Vagina (tissue), 2 donors: ENCODE measurements around the gene FAM53A. TPM values are rescaled to one million over a fixed set of nuclear protein-coding genes. Genes with fewer than 3 reads are reported as not detected.

Experiments used
- DNase-seq, 2 donors: peaks; one replicate each; pipeline ENCODE4 v3.0.0-alpha.2; 2017; ENCODE audit errors: extremely low spot score in 2 of 2
- H3K27ac ChIP-seq: fragments of 200-600 bp; sonication (generic); one replicate; pipeline ENCODE4 v1.5.1; 2019
- H3K27me3 ChIP-seq: fragments of 200-600 bp; sonication (generic); one replicate; pipeline ENCODE4 v1.5.1; 2019
- H3K36me3 ChIP-seq, 2 donors: fragments of 200-600 bp; sonication (generic); one replicate each; pipeline ENCODE4 v1.5.1; 2017 to 2019
- H3K4me1 ChIP-seq: fragments of 200-600 bp; sonication (generic); one replicate; pipeline ENCODE4 v1.5.1; 2019
- H3K4me3 ChIP-seq, 2 donors: fragments of 200-600 bp; sonication (generic); 1 replicate in 1 of 2; 2 replicates in 1 of 2; pipeline ENCODE4 v1.5.1; 2016 to 2019
- H3K9me3 ChIP-seq: fragments of 200-600 bp; sonication (generic); one replicate; pipeline ENCODE4 v1.5.1; 2019
- POLR2A ChIP-seq, 2 donors: fragments of 450-650 bp; IDR thresholded peaks; one replicate each; pipeline ENCODE4 v1.6.1; 2017; ENCODE audit warnings: antibody characterized with exemption in 2 of 2, mild to moderate bottlenecking in 2 of 2, moderate library complexity in 2 of 2
- POLR2AphosphoS5 ChIP-seq, 2 donors: sonication (generic); formaldehyde crosslinking; IDR thresholded peaks; one replicate each; pipeline ENCODE4 v1.9.0; 2017; ENCODE audit warnings: antibody characterized with exemption in 2 of 2, mild to moderate bottlenecking in 2 of 2, low read depth in 1 of 2; ENCODE audit not compliant: insufficient read depth in 1 of 2
- intact Hi-C: fragments of 100-400 bp; cut with DNase I; formaldehyde crosslinking; loops from one replicate; pipeline ENCODE4 v1.15.1; 2023
- total RNA-seq: library from RNA; depleted of rRNA; stranded (reverse); fragments of >200 nt; gene quantifications from one replicate; pipeline ENCODE4 v1.2.3, GENCODE V29; 2016
- TF ChIP-seq, protein P1 (sequence below), 3 experiments: fragments of 450-650 bp in 2 of 3; fragments of 200-600 bp in 1 of 3; sonication (generic) in 1 of 3; IDR thresholded peaks; one replicate each; pipeline ENCODE4 v1.5.1; 2017 to 2019; ENCODE audit warnings: antibody characterized with exemption in 3 of 3, mild to moderate bottlenecking in 2 of 3, moderate library complexity in 2 of 3

FAM53A gene
- total RNA-seq, 1 donor from 2014 or later: 13.8 TPM

DNA sequence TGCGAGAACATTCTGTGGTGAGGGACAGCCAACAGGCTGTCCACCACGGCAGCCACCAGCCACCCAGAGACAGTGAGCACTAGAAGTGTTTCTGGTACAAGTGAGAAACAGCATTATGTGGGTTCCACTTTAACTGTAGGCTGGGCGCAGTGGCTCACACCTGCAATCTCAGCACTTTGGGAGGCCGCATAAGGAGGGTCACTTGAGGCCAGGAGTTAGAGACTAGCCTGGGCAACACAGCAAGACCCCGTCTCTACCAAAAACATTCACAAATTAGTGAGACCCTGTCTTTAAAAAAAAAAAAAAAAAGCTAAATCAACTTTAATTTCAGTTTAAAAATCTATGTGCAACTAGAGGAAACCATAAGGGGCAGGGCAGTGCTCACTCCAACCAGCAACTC, 20.6 kb downstream of the FAM53A start:
- H3K4me1 ChIP-seq: no peaks in the 10 kb centered on the region
- H3K27ac ChIP-seq: no peak overlapping the region
- no peaks in the 10 kb centered on the region for H3K9me3 ChIP-seq
- no peak overlapping the region for H3K4me3 ChIP-seq
- no peaks in the 10 kb centered on the region for H3K27me3 ChIP-seq
- TF ChIP-seq, protein P1, sequence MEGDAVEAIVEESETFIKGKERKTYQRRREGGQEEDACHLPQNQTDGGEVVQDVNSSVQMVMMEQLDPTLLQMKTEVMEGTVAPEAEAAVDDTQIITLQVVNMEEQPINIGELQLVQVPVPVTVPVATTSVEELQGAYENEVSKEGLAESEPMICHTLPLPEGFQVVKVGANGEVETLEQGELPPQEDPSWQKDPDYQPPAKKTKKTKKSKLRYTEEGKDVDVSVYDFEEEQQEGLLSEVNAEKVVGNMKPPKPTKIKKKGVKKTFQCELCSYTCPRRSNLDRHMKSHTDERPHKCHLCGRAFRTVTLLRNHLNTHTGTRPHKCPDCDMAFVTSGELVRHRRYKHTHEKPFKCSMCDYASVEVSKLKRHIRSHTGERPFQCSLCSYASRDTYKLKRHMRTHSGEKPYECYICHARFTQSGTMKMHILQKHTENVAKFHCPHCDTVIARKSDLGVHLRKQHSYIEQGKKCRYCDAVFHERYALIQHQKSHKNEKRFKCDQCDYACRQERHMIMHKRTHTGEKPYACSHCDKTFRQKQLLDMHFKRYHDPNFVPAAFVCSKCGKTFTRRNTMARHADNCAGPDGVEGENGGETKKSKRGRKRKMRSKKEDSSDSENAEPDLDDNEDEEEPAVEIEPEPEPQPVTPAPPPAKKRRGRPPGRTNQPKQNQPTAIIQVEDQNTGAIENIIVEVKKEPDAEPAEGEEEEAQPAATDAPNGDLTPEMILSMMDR (IDR thresholded peaks at IDR 0.05): no peak
- TF ChIP-seq POLR2A (IDR thresholded peaks at IDR 0.05): no peak
- TF ChIP-seq POLR2AphosphoS5 (IDR thresholded peaks at IDR 0.05; ENCODE audit: insufficient read depth in 1 of 2, low read depth in 1 of 2): no peak
- H3K36me3 ChIP-seq: no peaks in the 10 kb centered on the region
- no peak for DNase-seq
- intact Hi-C loops: no loop called here

DNA sequence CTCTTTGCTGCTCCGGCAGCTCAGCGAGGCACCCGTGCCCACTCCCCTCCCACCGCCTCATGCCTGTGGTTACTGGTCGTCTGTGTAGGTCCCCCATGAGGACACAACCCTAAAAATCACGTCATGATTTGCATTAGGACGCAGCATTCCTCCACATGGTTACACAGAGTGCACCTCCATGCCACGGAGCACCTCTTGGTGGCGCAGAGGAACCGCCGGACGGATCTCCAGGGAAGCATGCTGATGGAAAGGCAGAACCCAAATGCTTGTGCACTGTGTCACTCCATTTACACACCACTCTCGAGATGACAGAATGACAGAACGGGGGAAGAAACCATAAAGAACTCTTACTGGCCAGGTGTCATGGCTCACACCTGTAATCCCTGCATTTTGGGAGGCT, 22.4 kb downstream of the FAM53A start:
- no peaks in the 10 kb centered on the region for H3K27me3 ChIP-seq
- intact Hi-C loops: no loop called here
- H3K4me1 ChIP-seq: no peaks in the 10 kb centered on the region
- TF ChIP-seq POLR2A (IDR thresholded peaks at IDR 0.05) (no peak), POLR2AphosphoS5 (IDR thresholded peaks at IDR 0.05; ENCODE audit: insufficient read depth in 1 of 2, low read depth in 1 of 2) (no peak)
- TF ChIP-seq, protein P1 (IDR thresholded peaks at IDR 0.05): no peak
- H3K4me3 ChIP-seq: no peak overlapping the region
- H3K27ac ChIP-seq: no peak overlapping the region
- no peaks in the 10 kb centered on the region for H3K9me3 ChIP-seq
- no peaks in the 10 kb centered on the region for H3K36me3 ChIP-seq
- no peak for DNase-seq

DNA sequence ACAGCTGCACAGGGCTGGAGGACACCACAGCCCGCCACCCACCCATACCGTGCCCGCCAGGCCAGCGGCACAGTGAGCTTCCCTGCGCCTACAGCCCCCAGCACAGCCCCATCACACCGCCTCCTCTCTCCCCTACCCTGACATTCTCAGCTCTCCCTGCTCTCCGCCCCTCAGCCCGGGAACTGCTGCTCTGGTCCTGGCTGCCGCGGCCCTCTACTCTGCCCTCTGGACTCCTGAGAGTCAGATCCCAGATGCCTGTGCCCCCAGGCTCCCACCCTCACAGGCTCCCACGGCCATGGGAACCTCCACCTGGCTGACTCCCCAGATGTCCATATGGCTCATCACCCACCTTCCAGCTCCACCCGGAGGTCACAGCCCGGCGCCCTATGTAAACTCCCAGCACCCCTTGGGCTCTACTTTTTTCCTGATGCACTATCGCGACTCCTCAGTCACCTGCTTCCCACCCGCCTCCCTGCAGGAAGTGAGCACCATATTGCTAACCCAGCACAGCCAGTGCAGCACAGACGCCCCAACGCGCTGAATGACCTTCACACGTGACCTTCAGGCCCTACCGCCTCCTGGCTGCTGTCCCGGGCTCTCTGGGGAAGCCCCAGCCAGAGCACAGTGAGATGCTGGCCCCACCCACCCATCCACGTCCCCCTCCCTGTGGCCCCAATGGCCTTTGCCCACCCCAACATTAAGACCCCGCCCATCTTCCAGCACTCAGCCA, 23.0 kb downstream of the FAM53A start:
- no peaks in the 10 kb centered on the region for H3K4me1 ChIP-seq
- H3K36me3 ChIP-seq: no peaks in the 10 kb centered on the region
- no peaks in the 10 kb centered on the region for H3K27me3 ChIP-seq
- intact Hi-C loops: no loop called here
- no peak for DNase-seq
- H3K27ac ChIP-seq: no peak overlapping the region
- no peak overlapping the region for H3K4me3 ChIP-seq
- TF ChIP-seq POLR2A (IDR thresholded peaks at IDR 0.05): no peak
- H3K9me3 ChIP-seq: no peaks in the 10 kb centered on the region

DNA sequence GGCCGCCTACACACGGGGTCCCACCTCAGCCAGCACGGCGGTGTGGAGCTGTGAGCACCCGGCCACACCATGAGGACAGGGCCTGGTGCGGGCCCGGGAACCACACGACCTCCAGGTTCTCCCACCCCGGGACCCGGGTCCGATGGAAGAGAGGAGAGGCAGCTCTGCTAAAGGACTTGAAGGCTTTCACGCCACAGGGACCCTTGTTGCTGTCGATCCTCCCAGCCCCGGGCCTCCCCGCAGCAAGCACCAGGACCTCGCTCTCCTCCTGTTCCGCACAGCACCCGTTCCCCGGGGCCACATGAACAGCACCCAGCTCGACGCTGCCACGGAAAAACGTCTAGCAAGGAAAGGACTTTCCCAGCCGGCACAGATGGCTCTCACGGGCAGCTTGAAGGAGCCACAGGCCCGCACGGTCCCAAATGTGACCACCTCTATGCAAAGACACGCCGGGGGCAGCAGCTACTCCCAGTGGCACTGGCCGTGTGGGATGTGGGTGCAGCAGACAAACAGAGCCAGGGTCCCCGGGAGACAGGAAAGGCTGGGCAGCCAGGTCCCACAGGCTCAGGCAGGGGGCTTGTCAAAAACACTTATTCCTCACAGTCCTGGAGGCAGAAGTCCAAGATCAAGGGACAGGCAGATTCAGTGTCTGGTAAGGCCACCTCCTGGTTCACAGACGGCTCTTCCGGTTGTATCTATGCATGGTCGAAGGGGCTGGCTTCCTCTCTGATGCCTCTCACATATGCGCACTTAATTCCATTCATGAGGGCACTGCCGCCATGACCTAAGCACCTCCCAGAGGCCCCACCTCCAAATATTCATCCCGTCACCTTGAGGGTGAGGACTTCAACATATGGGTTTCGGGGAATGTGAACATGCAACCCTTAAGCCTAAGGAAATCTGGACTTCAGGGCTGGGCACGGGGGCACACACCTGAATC, 24.7 kb downstream of the FAM53A start:
- Histone ChIP-seq H3K36me3 (no peaks in the 10 kb centered on the region), H3K9me3 (no peaks in the 10 kb centered on the region), H3K27ac (no peak overlapping the region), H3K27me3 (no peaks in the 10 kb centered on the region), H3K4me1 (no peaks in the 10 kb centered on the region), H3K4me3 (no peak overlapping the region)
- TF ChIP-seq, protein P1 (IDR thresholded peaks at IDR 0.05): no peak
- TF ChIP-seq POLR2AphosphoS5 (IDR thresholded peaks at IDR 0.05; ENCODE audit: insufficient read depth in 1 of 2, low read depth in 1 of 2) (no peak), POLR2A (IDR thresholded peaks at IDR 0.05) (no peak)
- intact Hi-C loops: no loop called here
- no peak for DNase-seq

DNA sequence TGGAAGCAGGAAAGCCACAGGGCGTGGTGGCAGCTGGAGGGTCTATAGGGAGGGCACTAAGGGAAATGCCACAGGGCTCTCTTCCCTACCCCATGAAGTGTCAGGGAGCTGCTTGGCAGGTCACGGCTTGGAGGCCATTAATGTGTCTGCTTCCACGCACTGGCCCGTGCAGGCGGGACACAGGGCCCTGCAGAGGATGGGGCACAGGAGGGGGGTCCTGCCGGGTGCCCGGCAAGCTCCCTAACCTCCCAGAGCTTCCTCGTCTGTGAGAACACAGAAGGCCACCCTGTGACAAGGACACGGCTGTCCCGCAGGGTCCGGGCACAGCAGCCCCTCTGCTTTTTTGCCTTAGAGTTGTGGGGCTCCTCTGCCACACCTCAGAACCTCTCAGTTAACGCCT, 25.5 kb downstream of the FAM53A start:
- Histone ChIP-seq H3K4me3 (no peak overlapping the region), H3K36me3 (no peaks in the 10 kb centered on the region), H3K4me1 (no peaks in the 10 kb centered on the region), H3K27me3 (no peaks in the 10 kb centered on the region), H3K9me3 (no peaks in the 10 kb centered on the region), H3K27ac (no peak overlapping the region)
- intact Hi-C loops: no loop called here
- no peak for DNase-seq
- TF ChIP-seq POLR2AphosphoS5 (IDR thresholded peaks at IDR 0.05; ENCODE audit: insufficient read depth in 1 of 2, low read depth in 1 of 2) (no peak), POLR2A (IDR thresholded peaks at IDR 0.05) (no peak)
- TF ChIP-seq, protein P1 (IDR thresholded peaks at IDR 0.05): no peak
